ENCODE measurements around the gene TOMM34. TPM values are rescaled to one million over a fixed set of nuclear protein-coding genes. Genes with fewer than 3 reads are reported as not detected.

The TOMM34 gene
- total RNA-seq, 1 donor from 2014 or later = 39.6 TPM

DNA sequence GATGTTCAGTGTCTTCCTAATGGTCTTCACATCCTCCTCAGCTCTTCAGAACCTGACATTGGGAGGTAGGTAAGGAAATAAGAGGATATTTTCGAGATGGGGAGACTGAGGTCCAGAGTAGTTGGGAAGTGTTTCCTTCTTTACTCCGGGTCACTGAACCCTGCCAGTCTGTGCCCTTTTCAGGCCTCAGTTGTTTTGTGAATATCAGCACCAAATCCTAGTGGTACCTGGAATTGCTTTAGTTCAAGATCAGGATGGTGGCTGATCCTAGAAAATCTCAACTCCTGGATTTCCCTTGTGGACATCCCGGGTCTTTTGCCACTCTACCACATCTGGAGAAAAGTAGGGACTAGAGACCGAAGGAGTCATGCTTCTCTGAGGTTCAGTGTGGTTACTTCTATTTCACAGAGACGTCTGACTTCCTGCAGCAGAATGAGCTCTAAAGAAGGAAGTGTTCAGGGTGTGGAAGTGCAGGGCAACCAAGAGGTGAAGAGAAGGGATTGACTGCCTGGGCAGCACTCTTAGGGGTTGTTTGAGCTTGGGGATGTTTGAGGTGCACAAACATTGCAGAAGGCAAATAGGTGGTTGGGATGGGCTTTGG is 7.1 kb upstream of the TOMM34 start:
- Mint-ChIP-seq H3K27ac (ENCODE audit: unreplicated experiment) (no peak overlapping the region), H3K36me3 (ENCODE audit: low read depth) (no peaks in the 10 kb centered on the region), H3K4me1 (peaks cover 43% of the 10 kb centered on the region), H3K9me3 (no peaks in the 10 kb centered on the region), H3K27me3 (ENCODE audit: low read depth) (no peaks in the 10 kb centered on the region), H3K4me3 (peak overlapping the region; percentile 98)
- no peak for DNase-seq (ENCODE audit: low read depth, low spot score)
- no peak for TF ChIP-seq CTCF (conservative IDR thresholded peaks at IDR 0.05)

DNA sequence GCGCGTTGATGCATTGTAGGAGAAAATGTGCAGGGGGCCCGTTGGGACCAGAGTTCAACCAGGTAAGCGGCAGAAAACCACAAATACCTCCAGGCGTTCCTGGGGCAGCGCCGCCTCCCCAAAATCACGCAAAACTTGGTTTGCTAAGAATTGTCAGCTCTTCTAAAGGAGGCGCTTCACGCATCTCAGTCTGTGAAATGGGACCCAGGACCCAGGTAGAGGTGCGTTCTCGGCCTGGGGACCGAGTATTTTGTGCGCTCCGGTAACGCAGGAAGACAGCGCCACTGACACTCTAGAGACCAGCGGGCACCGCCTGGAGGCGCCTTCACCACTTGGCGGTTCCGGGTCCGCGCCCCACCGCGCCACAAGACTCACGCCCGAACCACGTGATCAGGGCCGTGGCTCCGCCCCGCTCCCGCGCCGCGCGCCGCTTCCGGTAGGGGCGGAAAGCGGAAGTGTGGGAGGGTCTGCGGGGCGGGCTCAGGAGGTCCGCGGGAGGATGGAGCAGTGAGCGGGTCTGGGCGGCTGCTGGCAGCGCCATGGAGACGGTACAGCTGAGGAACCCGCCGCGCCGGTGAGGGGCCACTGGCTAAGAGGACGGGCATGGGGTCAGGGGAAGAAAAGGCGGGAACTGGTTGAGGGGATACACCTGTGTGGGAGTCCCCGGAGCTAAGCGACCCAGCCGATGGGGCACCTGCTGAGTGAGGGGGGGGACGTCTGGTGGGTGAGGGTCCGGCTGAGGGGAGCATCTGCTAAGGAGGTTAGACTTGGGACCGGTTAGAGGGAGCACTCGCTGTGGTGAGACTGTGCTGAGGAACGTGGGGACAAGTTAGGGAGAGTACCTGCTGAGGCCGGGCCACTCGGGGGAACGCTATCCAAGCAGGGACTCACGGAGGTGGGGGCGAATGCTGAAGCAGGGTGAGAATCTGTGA is 6.1 kb upstream of the TOMM34 start, which contains the start of gene STK4:
Gene STK4 (plus strand): TSS at position 483 of the 932 bp plus-strand sequence. CDS start 57 bp downstream, at position 540.
- peak; percentile 89 for DNase-seq (ENCODE audit: low read depth, low spot score)
- H3K9me3 Mint-ChIP-seq = no peaks in the 10 kb centered on the region
- peak; percentile 56 for TF ChIP-seq CTCF (conservative IDR thresholded peaks at IDR 0.05)
- peaks cover 49% of the 10 kb centered on the region for H3K4me1 Mint-ChIP-seq
- no peaks in the 10 kb centered on the region for H3K27me3 Mint-ChIP-seq (ENCODE audit: low read depth)
- peak within 1 kb of the TSS; percentile 98 for H3K4me3 Mint-ChIP-seq
- peak within 1 kb of the TSS; percentile 98 for H3K27ac Mint-ChIP-seq (ENCODE audit: unreplicated experiment)
- H3K36me3 Mint-ChIP-seq (ENCODE audit: low read depth) = no peaks in the 10 kb centered on the region

- no peak for DNase-seq (ENCODE audit: low read depth, low spot score)
- Mint-ChIP-seq H3K27ac (ENCODE audit: unreplicated experiment) (peak overlapping the region; percentile 83), H3K36me3 (ENCODE audit: low read depth) (no peaks in the 10 kb centered on the region), H3K4me1 (peaks cover 49% of the 10 kb centered on the region), H3K9me3 (no peaks in the 10 kb centered on the region), H3K27me3 (ENCODE audit: low read depth) (no peaks in the 10 kb centered on the region), H3K4me3 (peak overlapping the region; percentile 98)
- no peak for TF ChIP-seq CTCF (conservative IDR thresholded peaks at IDR 0.05)
Measured at GRCh38 chr20:44965651-44966029, 5.4 kb upstream of the TOMM34 start.

DNA sequence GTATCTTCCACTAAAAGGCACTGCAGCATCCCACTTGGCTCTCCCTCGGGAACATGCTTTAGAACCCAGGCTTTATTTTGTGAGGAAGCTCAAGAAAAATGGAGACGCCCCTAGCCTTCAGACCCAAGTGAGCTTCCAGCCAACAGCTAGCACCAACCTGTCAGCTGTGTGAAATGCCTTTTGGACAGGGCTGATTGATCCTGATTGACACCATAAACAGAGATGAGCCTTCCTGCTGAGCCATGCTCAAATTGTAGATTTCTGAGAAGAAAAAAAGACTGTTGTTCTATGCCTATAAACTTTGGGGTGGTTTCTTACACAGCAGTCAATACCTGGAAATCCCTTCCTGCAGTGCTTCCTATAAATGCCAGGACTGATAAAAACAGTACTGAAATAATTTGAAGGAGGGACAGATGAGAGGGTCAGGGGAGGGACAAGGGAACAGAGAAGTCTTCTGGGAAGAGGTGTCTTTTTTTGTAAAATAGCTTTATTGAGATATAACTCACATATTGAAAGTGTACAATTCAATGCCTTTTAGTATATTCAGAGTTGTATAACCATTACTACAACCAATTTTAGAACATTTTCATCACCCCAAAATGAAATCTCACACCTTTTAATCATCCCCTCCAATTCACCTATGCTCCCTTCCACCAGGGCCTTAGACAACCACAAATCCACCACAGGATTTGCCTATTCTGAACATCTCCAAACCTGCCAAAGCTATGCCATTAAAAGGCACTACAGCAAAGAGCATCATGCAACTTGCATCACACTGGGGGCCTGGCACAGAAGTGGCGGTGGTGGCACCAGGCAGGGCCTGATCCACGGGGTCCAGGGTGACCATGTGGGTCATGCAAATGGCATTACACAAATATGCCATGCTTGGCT is 3.4 kb upstream of the TOMM34 start:
- Mint-ChIP-seq H3K4me1 (peaks cover 54% of the 10 kb centered on the region), H3K27me3 (ENCODE audit: low read depth) (no peaks in the 10 kb centered on the region), H3K9me3 (no peaks in the 10 kb centered on the region), H3K4me3 (peak overlapping the region; percentile 50), H3K27ac (ENCODE audit: unreplicated experiment) (no peak overlapping the region), H3K36me3 (ENCODE audit: low read depth) (no peaks in the 10 kb centered on the region)
- TF ChIP-seq CTCF (conservative IDR thresholded peaks at IDR 0.05) = no peak
- no peak for DNase-seq (ENCODE audit: low read depth, low spot score)

GRCh38 chr20:44962483-44962882 is 2.3 kb upstream of the TOMM34 start:
- H3K9me3 Mint-ChIP-seq = no peaks in the 10 kb centered on the region
- no peak overlapping the region for H3K27ac Mint-ChIP-seq (ENCODE audit: unreplicated experiment)
- H3K27me3 Mint-ChIP-seq (ENCODE audit: low read depth) = no peaks in the 10 kb centered on the region
- H3K36me3 Mint-ChIP-seq (ENCODE audit: low read depth) = peaks cover 2% of the 10 kb centered on the region
- DNase-seq (ENCODE audit: low read depth, low spot score) = no peak
- peak overlapping the region; percentile 48 for H3K4me3 Mint-ChIP-seq
- no peak for TF ChIP-seq CTCF (conservative IDR thresholded peaks at IDR 0.05)
- H3K4me1 Mint-ChIP-seq = peaks cover 53% of the 10 kb centered on the region
